HUES48 (cell line): ENCODE results near the gene RMI2.

ENCODE experiments used
- H3K27ac ChIP-seq: one replicate; pipeline ENCODE4 v1.7.0; 2013; ENCODE audit warnings: low read depth, low read length, inconsistent platforms
- H3K27me3 ChIP-seq: 2 replicates; pipeline ENCODE4 v1.6.1; 2013; ENCODE audit warnings: mild to moderate bottlenecking, low read length; ENCODE audit not compliant: control insufficient read depth, insufficient read depth
- H3K36me3 ChIP-seq: 2 replicates; pipeline ENCODE4 v1.6.1; 2013; ENCODE audit warnings: low read length; ENCODE audit not compliant: control insufficient read depth, insufficient read depth
- H3K4me1 ChIP-seq: 2 replicates; pipeline ENCODE4 v1.6.1; 2013; ENCODE audit warnings: mild to moderate bottlenecking, low read length; ENCODE audit not compliant: control insufficient read depth, insufficient read depth
- H3K4me3 ChIP-seq: 2 replicates; pipeline ENCODE4 v1.5.1; 2013; ENCODE audit warnings: mild to moderate bottlenecking, low read depth, low read length
- H3K9ac ChIP-seq: 2 replicates; pipeline ENCODE4 v1.6.1; 2013; ENCODE audit warnings: mild to moderate bottlenecking, low read depth, low read length, moderate library complexity
- H3K9me3 ChIP-seq: 2 replicates; pipeline ENCODE4 v1.6.1; 2013; ENCODE audit warnings: low read length; ENCODE audit not compliant: control insufficient read depth, insufficient read depth

Gene RMI2

GRCh38 chr16:11347831-11348230, 2.6 kb downstream of the RMI2 start:
- no peak overlapping the region for H3K27ac ChIP-seq

DNA sequence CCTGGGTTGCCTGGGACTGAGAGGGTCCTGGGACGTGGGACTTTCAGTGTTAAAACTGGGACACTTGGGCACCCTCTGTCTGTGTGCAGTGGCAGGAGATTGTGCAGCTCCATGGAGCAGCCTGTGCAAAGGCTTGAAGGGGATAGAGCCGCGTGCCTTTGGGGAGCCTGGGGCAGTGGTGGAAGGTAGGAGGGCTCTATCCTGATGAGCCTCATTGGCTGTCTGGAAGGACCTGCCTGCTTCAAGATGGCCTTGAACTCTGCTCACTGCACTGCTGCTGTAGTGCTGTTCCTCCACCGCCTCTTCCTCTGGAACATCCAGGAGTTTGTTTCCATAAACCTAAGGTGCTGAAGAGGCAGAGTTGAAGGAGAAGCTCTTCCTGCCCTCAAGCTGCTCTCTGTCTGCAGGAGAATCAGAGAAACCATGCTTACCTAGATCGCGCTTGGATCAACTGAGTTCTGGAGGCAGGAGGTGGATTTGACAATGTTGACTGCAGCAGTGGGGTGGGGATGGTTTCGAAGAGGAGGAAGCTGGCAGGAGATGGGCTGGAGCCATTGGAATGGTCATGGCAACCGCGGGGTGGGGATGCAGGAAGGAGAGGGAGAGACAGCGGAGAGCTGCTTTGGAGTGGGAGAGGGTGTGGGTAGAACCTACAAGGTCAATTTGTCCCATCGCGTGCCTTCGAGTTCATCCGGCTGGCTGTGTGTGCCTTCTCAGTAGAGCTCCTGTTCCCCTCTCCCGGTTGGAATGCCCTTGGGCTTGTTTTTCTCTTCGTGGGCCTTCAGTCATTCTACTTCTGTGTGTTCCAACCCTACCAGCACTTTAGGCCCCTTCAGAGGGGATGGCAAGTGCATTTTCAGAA, 3.7 kb downstream of the RMI2 start:
- Histone ChIP-seq H3K9ac (no peak overlapping the region), H3K36me3 (peaks cover 17% of the 10 kb centered on the region; the same call in 1 of the 2 replicates), H3K9me3 (no peaks in the 10 kb centered on the region), H3K27ac (peak overlapping the region; percentile 38), H3K4me1 (peaks cover 23% of the 10 kb centered on the region), H3K4me3 (no peak overlapping the region), H3K27me3 (no peaks in the 10 kb centered on the region)

More at GRCh38 chr16:11347831-11348230, 2.6 kb downstream of the RMI2 start:
- no peak overlapping the region for H3K9ac ChIP-seq
- H3K9me3 ChIP-seq, result no peaks in the 10 kb centered on the region
- H3K27me3 ChIP-seq, result no peaks in the 10 kb centered on the region
- peaks cover 17% of the 10 kb centered on the region; the same call in 1 of the 2 replicates for H3K36me3 ChIP-seq
- no peak overlapping the region for H3K4me3 ChIP-seq
- peaks cover 23% of the 10 kb centered on the region for H3K4me1 ChIP-seq

DNA sequence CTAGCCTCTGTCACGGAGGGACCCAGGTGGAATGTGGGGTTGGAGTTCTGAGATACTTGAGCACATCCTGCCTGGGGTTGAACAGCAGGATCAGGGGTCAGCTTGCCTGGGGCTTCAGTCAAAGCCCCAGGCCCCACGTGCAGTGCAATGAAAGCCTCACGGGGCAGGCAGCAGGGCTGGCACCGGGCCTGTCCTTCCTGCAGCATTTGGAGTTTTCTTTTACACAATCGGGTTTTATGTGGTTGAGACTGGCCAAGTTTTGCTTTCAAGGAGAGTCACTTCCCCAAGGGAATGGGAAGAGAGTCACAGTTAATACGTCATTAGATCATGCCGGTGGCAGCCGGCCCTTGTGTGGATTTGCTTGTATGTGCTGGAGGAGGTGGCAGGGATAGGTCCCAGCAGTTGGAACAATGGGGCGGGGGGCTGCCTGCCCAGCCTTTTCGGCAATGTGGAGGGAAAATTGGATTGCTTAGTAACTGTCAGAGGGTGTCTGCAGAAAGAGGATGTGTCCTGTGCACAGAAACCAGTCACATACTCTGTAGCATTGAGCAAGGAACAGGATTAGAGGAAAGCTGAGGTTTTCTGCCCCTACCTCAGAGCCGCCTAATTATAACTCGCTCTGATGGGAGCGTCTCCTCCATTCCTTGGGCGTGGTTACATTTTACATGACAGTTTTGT, 4.5 kb downstream of the RMI2 start:
- Histone ChIP-seq H3K36me3 (peaks cover 17% of the 10 kb centered on the region; the same call in 1 of the 2 replicates), H3K9ac (no peak overlapping the region), H3K9me3 (no peaks in the 10 kb centered on the region), H3K4me3 (no peak overlapping the region), H3K27ac (peak overlapping the region; percentile 38), H3K27me3 (no peaks in the 10 kb centered on the region), H3K4me1 (peaks cover 23% of the 10 kb centered on the region)

GRCh38 chr16:11350519-11350918, 5.3 kb downstream of the RMI2 start:
- H3K4me3 ChIP-seq, result no peak overlapping the region
- no peaks in the 10 kb centered on the region for H3K27me3 ChIP-seq
- H3K27ac ChIP-seq, result no peak overlapping the region
- H3K36me3 ChIP-seq, result peaks cover 17% of the 10 kb centered on the region; the same call in 1 of the 2 replicates
- H3K4me1 ChIP-seq, result peaks cover 26% of the 10 kb centered on the region
- H3K9me3 ChIP-seq, result no peaks in the 10 kb centered on the region
- no peak overlapping the region for H3K9ac ChIP-seq

GRCh38 chr16:11350921-11351335, 5.7 kb downstream of the RMI2 start:
- Histone ChIP-seq H3K4me1 (peaks cover 25% of the 10 kb centered on the region), H3K9ac (no peak overlapping the region), H3K4me3 (no peak overlapping the region), H3K27ac (no peak overlapping the region), H3K9me3 (no peaks in the 10 kb centered on the region), H3K27me3 (no peaks in the 10 kb centered on the region), H3K36me3 (peaks cover 17% of the 10 kb centered on the region; the same call in 1 of the 2 replicates)

DNA sequence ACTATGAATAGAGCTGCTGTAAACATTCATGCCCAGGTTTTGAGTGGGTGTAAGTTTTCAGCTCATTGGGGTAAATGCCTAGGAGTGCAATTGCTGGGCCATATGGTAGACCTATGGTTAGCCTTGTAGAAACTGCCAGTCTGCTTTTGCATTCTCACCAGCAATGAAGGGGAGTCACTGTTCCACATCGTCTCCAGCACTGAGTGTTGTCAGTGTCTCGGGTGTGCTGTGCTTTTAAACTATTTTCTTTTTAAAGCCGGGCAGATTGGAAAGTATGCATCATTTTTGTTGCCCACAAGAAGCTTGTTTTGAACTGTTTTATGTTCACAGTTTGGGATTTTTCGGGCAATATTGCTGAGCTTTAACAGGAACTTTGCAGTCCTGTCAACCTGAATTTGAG, 7.9 kb downstream of the RMI2 start:
- Histone ChIP-seq H3K9me3 (no peaks in the 10 kb centered on the region), H3K9ac (no peak overlapping the region), H3K4me1 (peaks cover 13% of the 10 kb centered on the region), H3K4me3 (no peak overlapping the region), H3K27me3 (no peaks in the 10 kb centered on the region), H3K27ac (no peak overlapping the region), H3K36me3 (peaks cover 14% of the 10 kb centered on the region; the same call in 1 of the 2 replicates)

DNA sequence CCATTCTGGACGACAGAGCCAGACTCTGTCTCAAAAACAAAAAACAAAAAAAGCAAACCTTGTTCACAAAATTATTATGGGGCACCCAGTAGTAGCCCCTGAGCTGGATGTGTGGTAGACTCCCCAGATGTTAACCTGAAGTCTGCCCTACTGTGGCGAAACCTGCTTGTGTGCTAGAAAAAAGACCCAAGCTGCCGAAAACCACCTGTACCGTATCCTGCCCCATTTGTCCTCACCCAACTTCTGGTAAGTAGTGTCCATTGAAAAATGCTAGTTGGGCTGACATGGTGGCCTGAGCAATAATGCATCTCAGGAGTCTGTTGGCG, 9.1 kb downstream of the RMI2 start:
- no peaks in the 10 kb centered on the region for H3K9me3 ChIP-seq
- peaks cover 14% of the 10 kb centered on the region; the same call in 1 of the 2 replicates for H3K36me3 ChIP-seq
- H3K9ac ChIP-seq, result no peak overlapping the region
- H3K27me3 ChIP-seq, result no peaks in the 10 kb centered on the region
- peaks cover 9% of the 10 kb centered on the region for H3K4me1 ChIP-seq
- H3K27ac ChIP-seq, result no peak overlapping the region
- no peak overlapping the region for H3K4me3 ChIP-seq

DNA sequence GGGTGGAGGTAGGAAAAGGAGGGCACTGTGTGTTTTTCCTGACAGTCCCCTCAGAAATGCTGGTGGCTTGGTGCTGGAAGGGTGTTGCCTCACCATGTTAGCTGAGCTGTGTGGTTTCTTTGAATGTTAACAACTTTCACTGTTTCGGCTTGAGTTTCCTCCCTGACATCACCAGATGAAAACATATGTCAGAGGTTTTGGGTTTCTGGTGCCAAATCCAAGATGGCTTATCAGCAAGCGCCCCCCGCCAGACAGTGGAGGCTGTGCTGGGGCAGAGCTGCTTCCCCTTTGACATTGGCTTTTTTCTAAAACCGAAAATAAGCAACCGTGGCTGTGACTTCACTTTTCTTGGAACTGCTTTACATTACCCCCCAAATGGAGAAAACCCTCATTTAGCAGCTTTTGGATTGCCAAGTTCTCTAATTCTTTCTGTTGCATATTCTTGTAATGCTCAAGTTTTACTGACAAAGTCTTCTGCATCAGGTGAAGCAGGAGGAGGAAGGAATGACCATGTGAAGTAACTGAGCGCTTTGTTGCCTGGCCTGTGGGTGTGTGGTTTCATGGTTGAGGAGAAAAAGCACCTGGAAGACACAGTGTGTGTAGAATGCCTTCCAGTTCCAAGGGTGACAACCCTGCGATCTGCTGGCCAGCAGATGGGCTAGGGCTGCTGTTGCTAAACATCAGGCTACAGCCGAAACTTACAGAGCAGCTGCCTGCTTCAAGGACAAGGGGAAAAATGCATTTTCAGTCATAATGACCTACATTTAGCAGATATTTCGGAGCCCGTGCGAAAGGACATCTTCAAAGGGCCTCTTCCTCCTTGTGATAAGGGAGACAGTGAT, 9.7 kb downstream of the RMI2 start:
- Histone ChIP-seq H3K4me3 (no peak overlapping the region), H3K27ac (no peak overlapping the region), H3K4me1 (peaks cover 3% of the 10 kb centered on the region; the same call in 1 of the 2 replicates), H3K27me3 (no peaks in the 10 kb centered on the region), H3K9me3 (no peaks in the 10 kb centered on the region), H3K36me3 (peaks cover 14% of the 10 kb centered on the region; the same call in 1 of the 2 replicates), H3K9ac (no peak overlapping the region)

GRCh38 chr16:11355862-11356261, 10.6 kb downstream of the RMI2 start:
- Histone ChIP-seq H3K9me3 (no peaks in the 10 kb centered on the region), H3K36me3 (peaks cover 11% of the 10 kb centered on the region; the same call in 1 of the 2 replicates), H3K4me1 (peaks cover 3% of the 10 kb centered on the region; the same call in 1 of the 2 replicates), H3K27me3 (no peaks in the 10 kb centered on the region), H3K4me3 (no peak overlapping the region), H3K9ac (no peak overlapping the region), H3K27ac (no peak overlapping the region)

DNA sequence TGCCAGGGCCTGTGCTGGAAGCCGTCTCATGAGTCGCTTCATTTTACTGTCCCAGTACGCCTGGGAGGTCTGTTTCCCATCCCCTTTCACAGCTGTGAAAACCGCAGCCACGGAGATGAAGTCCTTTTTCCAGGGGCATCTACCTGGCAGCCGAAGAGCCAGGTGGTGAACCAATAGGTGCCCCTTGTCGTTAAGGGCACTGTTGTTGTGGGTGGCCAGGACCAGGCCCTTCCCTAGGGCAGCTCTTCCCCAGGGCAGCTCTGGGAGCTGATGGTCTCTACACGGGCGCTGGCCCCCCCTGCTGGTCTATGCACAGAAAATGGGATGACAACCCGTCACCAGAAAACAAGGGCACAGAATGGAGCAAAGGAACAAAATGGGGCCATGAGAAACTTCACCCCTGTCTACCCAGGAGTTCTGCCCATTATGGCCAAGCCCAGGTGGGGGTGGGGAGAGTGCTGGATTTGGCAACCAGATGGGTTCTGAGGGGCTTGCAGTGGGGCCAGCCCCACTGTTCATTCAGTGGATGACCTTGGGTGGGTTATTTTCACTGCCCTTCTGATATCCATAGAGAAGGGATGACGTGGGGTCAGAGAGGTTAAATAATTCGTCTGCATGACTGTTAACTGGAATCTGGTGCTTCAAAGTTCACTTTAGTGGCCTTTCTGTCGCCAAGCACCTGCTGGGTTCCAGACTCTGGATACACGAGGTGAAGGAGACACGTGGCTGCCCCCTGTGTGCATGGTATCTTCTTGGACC, 11.5 kb downstream of the RMI2 start:
- no peak overlapping the region for H3K9ac ChIP-seq
- no peaks in the 10 kb centered on the region for H3K27me3 ChIP-seq
- peaks cover 3% of the 10 kb centered on the region; the same call in 1 of the 2 replicates for H3K36me3 ChIP-seq
- no peaks in the 10 kb centered on the region for H3K9me3 ChIP-seq
- no peak overlapping the region for H3K4me3 ChIP-seq
- H3K4me1 ChIP-seq, result peaks cover 3% of the 10 kb centered on the region; the same call in 1 of the 2 replicates
- H3K27ac ChIP-seq, result no peak overlapping the region
